GM19238 (cell line): ENCODE results near the gene HOXA2.

Source experiments
- DNase-seq: peaks from one replicate; pipeline ENCODE4 v3.0.0; 2011; ENCODE audit warnings: low spot score; ENCODE audit not compliant: insufficient read length

HOXA2 gene

DNA sequence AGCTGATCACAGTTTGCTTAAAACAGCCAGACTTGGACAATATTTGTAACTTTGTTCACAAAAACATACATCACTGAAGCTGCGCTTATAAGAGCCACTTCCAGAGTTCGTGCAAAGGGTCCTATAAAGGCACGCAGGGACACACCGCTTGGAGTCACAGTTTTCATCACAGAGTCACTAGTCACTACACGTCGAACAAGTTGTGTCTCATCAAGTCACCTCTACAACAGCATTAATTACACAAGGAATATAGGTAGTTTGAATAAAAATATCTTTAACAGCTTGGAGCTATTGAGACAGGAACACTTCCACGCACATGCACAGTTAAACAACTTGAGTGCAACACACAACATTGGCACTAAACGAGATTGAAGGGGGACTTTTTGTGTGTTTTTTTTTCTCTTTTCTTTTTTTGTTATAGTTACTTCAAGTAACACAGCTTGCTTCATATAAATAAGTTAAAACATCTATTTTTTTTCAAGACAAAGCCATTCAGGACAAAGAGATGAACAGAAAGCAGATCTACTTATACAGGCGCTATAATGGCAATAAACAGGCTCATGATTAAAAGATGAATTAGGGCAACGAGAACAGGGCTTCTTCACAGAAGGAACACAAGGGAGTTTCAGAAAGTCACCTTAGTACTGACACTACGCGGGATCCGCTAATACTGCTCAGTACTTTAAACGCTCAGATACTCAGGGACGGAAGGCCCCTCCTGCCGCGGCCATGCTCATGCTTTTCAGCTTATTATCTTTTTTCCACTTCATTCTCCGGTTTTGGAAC lies 38.8 kb upstream of the HOXA2 start:
- DNase-seq, result no peak

GRCh38 chr7:27140126-27140857 lies 37.8 kb upstream of the HOXA2 start:
- no peak for DNase-seq

- no peak for DNase-seq
These were observed 37.0 kb upstream of the HOXA2 start for GRCh38 chr7:27139334-27140125.

DNA sequence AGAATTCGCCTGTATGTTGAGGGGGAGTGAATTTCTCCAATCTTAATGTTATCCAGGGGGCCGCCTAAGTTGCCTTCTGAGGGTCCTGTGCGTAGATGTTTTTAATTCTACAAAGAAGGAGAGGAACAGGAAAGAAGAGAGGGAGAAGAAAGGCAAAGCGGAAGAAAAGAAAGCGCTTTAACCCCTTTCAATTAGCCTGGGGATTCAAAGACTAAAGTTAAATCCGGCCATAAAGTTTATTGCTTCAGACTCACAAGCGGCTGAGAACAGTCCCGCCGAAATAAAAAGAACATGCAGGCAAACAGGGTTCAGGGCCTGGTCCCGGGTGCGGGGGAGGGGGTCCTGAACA lies 36.5 kb upstream of the HOXA2 start:
- no peak for DNase-seq

- no peak for DNase-seq
These were observed 36.0 kb upstream of the HOXA2 start for GRCh38 chr7:27138472-27138871.

- no peak for DNase-seq
These were observed 35.3 kb upstream of the HOXA2 start for GRCh38 chr7:27137640-27138315.

DNA sequence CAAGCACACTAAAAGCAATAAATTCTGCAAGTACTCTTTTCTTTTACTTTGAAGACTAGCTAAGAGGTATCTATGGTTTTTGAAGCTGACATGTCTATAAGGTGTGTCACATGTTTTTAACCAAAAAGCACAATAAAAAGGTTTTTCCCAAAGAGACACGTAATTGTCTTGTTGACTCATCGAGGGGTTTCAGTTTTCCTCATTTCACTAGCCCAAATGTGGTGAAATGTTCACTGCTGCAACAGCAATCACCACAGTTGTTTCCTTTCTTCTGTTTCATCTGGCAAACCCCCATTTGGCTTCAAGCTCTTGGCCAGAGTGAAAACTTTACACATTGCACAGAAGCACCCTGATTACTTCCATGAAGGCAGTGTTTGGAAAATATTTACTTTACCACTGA lies 31.9 kb upstream of the HOXA2 start:
- DNase-seq, result no peak

- DNase-seq, result no peak
These were observed 31.1 kb upstream of the HOXA2 start for GRCh38 chr7:27133409-27134231.

DNA sequence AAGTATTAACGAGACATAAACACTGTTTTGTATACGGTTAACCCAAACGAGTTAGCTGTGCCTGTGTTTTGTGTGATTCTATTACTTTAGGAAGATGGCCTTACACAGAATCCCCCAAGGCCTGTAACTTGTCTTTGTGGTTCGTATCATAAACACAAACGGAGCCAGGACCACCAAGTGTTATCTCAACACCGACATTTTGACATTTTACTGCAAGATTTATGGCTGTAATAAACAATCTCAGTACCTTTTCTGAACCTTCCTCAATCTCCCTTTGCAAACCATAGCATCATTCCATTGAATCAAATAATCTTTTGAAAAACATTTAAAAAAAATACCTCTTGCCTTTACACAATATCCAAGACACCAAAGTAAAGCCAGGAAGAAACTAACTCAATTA lies 30.5 kb upstream of the HOXA2 start:
- no peak for DNase-seq

GRCh38 chr7:27132214-27132613 lies 29.7 kb upstream of the HOXA2 start:
- DNase-seq, result no peak

DNA sequence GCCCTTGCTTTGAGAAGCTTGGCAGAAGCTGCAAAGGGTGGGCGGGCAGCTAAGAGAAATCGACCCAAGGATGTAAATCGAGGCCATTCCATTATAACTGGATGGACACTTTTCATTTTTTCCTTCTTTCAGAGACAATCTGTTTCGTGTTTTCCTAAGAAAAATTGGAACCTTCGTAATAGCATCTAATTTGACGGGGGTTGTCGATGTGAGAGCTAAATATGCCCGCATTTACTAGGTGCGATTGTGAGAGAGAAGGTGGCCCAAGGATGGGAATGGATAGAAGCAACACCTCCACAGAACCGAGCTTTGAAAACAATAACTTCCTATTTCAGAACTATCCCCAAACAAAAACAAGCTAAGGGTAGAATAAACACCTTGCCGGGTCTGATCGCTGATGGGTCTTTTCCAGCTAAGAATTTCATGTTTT lies 28.9 kb upstream of the HOXA2 start:
- no peak for DNase-seq

DNA sequence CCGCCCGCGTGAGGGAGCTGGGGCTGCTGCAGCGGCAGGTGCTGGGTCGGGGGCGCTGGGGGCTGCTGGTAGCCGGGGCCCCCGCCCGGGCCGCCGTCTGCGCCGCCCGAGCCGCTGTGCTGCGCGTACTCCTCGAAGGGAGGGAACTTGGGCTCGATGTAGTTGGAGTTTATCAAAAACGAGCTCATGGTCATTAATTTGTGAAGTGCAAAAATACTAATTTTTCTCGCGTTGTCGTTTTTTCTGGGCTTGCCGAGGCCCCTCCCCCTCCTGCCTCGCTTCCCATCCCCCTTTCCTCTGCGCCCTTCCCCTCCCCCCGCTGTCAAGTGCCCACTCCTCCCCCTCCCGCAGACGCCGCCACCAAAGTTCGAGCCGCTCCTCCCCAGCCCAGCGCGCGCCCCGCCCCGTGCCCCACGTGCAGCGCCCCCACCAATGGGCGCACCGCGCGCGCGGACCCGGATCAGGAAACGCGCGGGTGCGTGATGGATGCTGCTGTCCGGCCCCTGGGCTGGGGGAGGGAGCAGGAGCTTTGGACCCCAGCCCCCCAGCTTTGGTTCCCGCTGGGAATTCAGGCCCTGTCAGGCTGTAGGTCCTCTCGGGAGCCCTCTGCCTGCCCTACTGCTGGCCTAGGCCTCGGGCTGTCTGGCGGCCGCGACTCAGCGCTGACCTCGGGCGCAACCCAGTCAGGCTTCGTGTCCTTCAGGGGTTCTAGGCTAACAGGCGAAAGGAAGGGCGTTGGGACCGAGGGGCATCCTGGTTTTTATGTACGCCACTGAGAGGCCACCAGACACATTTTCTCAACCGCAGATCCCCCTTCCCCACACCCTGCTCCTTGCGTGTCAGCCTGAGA lies 28.3 kb upstream of the HOXA2 start, which contains the start of gene HOXA4:
HOXA4 (minus strand) TSS at position 218 of the 850 bp plus-strand sequence; CDS start at position 194, 24 bp downstream.
- DNase-seq, result no peak

DNA sequence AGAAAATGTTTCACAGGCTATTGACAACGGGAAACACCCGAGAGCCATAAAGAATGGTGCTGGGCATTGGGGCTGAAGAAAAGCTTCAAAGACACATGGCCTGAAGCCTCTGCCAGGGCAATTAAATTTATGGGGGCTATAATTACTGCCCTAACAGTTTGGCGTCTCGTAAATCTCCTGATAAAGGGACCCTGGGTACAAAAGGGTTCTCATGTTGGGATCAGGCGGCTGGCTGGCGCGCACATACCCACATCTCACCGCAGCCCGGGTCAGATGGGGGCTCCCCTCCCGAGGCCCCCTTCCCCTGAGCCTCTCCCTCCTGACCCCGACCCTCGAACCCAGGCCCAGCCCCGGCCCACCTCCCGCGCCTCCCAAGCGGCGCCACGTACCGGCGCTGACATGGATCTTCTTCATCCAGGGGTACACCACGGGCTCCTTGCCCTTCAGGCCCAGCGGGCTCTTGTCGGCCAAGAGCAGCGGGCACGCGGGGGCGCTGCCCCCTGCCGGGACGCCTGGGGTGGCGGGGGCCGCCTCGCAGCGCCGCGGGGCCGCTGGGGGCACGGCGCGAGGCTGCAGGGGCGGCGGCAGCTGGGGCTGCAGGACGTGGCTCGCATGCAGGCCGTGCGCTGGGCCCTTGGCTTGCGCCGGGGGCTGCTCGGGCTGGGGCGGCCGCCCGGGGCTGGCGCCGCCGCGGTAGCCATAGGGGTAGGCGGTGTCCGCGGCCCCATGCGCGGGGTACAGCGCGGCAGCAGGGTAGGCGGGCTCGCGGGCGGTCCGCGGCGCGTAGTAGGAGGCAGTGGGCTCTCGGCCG lies 27.5 kb upstream of the HOXA2 start:
- no peak for DNase-seq

DNA sequence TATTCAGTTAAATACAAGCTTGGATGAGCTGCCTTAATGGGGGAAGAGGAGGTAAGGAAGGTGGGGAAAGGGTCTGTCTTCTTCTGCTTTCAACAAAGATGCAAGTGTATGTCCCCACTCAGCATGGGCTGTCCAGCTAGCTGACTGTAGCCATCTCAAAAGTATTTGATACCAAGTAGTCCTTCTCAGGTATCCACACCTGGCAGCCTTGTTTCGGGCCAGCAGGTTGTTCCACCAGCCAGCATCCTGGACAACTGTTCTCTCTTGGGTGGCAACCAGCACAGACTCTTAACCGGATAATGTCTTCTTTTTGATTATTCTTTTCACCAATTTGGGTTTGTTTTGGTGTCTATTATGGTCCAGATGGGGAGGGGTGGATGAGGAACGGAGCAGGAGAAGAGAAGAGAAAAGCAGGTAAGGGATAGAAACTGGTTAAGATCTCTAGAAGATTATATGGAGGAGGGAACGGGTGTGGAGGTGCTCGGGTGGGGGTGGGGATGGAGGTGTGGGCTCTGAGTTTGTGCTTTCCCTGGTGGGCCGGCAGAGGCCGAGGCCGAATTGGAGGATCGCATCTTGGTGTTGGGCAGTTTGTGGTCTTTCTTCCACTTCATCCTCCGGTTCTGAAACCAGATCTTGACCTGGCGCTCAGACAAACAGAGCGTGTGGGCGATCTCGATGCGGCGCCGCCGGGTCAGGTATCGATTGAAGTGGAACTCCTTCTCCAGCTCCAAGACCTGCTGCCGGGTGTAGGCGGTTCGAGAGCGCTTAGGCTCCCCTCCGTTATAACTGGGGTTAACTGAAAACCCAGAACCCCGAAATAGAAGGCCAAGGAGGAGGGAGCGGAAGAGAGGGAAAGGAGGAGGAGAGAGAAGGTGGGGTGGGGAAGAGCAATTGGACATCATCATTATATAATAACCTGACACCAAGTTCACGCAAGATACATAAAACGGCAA lies 26.6 kb upstream of the HOXA2 start:
- no peak for DNase-seq

GRCh38 chr7:27128034-27128433 lies 25.6 kb upstream of the HOXA2 start:
- no peak for DNase-seq

- DNase-seq, result no peak
These were observed 24.3 kb upstream of the HOXA2 start for GRCh38 chr7:27126596-27127327.

GRCh38 chr7:27125986-27126394 lies 23.5 kb upstream of the HOXA2 start:
- DNase-seq, result no peak
